ENCODE results near the gene GLO1.

GLO1 gene

DNA sequence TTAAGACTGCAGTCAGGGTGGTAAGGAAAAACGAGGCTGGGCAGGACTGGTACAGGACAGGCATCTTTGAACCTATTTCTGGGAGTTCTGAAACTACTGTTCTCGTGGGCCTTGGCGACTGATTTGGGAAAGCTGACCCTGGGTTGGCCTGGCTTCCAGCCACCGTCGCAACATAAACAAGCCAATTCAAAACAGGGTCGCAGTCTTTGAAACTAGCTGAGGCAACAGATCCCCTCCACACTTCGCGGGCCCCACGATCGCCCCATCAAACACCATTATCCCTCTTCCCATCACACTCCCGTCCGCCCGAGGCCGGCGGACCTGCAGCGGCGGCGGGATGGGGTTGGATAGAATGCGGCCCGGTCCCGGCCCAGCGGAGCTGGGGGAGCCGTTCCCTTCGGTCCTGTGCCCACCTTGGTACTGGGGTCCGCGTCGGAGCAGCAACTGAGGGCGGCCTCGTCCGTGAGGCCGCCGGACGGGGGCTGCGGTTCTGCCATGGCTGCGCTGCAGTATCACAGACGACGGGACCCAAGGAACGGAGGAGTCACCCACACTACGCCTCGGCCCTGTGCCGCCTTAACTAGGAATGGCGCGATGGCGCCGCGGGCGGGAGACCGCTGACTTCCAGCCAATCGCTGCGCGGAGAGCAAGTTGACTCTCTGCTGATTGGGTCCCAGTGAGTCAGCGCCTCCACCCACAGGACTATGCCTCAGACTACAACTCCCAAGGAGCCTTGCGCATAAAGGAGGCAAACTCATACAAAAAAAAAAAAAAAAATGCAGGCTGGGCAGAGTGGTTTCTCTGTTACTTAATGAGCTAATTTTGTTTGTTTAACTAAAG, at the start of gene GLO1:
Gene GLO1, minus strand, starts transcription at position 588 of the 840 bp plus-strand sequence. Its CDS starts 91 bp downstream, at position 497.
- peak; percentile 96 for DNase-seq
- in situ Hi-C loops (cut with HindIII; ENCODE audit: low pct_ligation_motif_present, low pct_unique_long_range_greater_than_20kb, low sequenced_read_pairs): no loop called here

DNA sequence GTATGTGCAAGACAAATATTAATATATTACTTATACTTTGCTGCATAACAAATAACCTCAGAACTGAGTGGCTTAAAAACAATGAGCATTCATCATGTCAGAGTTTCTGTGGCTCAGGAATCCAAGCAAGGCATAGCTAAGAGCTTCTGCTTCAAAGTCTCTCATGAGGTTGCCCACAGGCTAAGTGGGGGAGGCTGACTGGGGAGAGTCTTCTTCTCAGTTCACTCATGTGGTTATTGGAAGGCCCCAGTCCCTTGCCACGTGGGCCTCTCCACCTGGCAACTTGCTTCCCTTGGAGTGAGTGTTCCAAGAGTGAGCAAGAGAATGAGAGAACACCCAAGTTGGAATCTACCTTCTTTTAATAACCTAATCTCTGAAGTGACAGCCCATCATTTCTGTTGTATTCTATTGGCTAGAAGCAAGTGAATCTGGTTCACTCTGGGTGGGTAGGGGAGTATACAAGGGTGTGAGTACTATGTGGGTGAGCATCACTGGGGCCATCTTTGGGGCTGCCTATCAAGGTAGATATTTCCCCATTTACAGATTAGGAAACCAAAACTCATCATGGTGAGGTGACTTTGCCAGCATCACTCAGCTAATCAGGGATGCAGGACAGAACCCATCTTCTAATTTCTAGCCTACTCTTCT, 48.1 kb upstream of the GLO1 start:
- in situ Hi-C loops (cut with HindIII; ENCODE audit: low pct_ligation_motif_present, low pct_unique_long_range_greater_than_20kb, low sequenced_read_pairs): no loop called here
- DNase-seq: no peak

DNA sequence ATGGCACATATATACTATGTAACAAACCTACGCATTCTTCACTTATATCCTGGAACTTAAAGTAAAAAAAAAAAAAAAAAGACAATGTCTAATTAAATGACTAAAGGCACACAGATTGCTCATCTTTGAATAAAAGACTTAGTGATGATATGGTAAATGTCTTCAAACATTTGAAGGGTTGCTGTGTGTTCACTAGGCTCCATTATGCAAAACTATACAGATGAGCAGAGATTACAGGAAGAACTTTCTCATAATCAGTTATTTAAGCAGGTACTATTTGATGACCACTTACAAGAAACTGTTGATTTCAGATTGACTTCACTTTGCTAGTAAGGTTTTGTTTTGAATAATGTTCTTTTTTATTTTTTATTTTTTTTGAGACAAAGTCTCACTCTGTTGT, 46.5 kb upstream of the GLO1 start:
- no peak for DNase-seq
- in situ Hi-C loops (cut with HindIII; ENCODE audit: low pct_ligation_motif_present, low pct_unique_long_range_greater_than_20kb, low sequenced_read_pairs): no loop called here

DNA sequence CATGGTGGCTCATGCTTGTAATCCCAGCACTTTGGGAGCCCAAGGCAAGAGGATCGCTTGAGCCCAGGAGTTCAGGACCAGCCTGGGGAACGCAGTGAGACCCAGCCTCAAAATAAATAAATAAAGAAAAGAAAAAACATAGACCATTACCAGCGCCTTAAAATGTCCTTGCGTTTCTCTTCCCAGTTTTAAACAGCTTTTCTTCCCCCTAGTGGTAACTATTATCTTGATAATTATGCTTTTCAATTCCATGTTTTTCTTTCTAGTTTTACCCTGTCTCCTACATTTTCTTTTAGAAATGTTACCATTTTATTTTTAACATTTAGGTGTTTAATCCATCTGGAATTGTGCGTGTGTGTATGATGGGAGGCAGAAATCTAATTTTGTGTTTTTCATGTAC, 36.6 kb upstream of the GLO1 start:
- DNase-seq: peak; percentile 7
- in situ Hi-C loops (cut with HindIII; ENCODE audit: low pct_ligation_motif_present, low pct_unique_long_range_greater_than_20kb, low sequenced_read_pairs): no loop called here

- in situ Hi-C loops (cut with HindIII; ENCODE audit: low pct_ligation_motif_present, low pct_unique_long_range_greater_than_20kb, low sequenced_read_pairs): no loop called here
- DNase-seq: no peak
These were observed 35.3 kb upstream of the GLO1 start for GRCh38 chr6:38738261-38738660.

- no peak for DNase-seq
- in situ Hi-C loops (cut with HindIII; ENCODE audit: low pct_ligation_motif_present, low pct_unique_long_range_greater_than_20kb, low sequenced_read_pairs): no loop called here
These were observed 34.0 kb upstream of the GLO1 start for GRCh38 chr6:38736951-38737350.

DNA sequence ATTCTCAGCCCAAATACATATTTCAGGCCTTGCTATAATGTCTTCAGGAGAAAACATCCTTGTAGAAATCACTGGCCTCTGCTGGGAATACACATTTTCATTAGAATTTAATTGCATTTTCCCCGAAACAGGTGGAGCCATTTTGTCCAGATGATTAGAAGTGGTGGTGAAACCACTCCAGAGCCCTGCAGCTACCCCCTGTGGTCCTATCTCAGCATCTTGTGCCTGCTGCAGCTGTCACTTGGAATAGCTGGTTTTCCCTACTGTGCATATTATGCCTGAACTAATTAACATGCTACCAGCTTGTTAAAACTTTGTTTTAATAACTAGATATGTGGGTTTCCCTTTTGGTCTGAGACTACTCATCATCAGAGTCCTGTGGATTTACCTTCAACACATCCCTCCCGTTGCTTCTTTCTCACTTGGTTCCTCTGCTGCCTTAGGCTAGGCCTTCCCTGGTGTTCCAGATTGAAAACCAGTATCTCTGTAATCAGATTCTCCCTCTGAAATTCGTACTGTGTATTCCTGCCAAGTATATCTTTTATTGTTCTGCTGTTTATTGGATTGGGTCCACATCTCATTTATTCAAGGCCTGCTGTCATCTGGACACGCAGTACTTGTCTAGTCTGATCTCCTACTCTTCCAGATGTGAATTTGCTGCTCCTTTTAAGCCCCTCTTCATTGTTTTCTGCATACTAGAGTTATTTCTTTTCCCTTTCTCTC, 27.4 kb upstream of the GLO1 start:
- DNase-seq: no peak
- in situ Hi-C loops (cut with HindIII; ENCODE audit: low pct_ligation_motif_present, low pct_unique_long_range_greater_than_20kb, low sequenced_read_pairs): no loop called here

GRCh38 chr6:38728203-38728602, 25.3 kb upstream of the GLO1 start:
- in situ Hi-C loops (cut with HindIII; ENCODE audit: low pct_ligation_motif_present, low pct_unique_long_range_greater_than_20kb, low sequenced_read_pairs): no loop called here
- no peak for DNase-seq

- DNase-seq: no peak
- in situ Hi-C loops (cut with HindIII; ENCODE audit: low pct_ligation_motif_present, low pct_unique_long_range_greater_than_20kb, low sequenced_read_pairs): no loop called here
These were observed 22.7 kb upstream of the GLO1 start for GRCh38 chr6:38725414-38726183.

- no peak for DNase-seq
- in situ Hi-C loops (cut with HindIII; ENCODE audit: low pct_ligation_motif_present, low pct_unique_long_range_greater_than_20kb, low sequenced_read_pairs): no loop called here
These were observed 21.4 kb upstream of the GLO1 start for GRCh38 chr6:38724343-38724742.

DNA sequence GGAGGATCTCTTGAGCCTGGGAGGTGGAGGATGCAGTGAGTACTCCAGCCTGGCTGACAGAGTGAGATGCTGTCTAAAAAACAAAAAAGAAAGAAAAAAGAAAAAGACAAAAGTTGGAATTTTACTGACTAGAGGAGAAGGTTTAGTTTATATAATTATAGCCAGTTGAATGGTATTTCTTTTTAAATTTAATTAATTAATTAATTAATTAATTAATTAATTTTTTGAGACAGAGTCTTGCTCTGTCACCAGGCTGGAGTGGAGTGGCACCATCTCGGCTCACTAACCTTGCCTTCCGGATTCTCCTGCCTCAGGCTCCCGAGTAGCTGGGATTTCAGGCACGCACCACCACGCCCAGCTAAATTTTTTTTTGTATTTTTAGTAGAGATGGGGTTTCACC, 20.8 kb upstream of the GLO1 start:
- DNase-seq: no peak
- in situ Hi-C loops (cut with HindIII; ENCODE audit: low pct_ligation_motif_present, low pct_unique_long_range_greater_than_20kb, low sequenced_read_pairs): no loop called here

- DNase-seq: no peak
- in situ Hi-C loops (cut with HindIII; ENCODE audit: low pct_ligation_motif_present, low pct_unique_long_range_greater_than_20kb, low sequenced_read_pairs): no loop called here
These were observed 19.9 kb upstream of the GLO1 start for GRCh38 chr6:38722727-38723334.

- in situ Hi-C loops (cut with HindIII; ENCODE audit: low pct_ligation_motif_present, low pct_unique_long_range_greater_than_20kb, low sequenced_read_pairs): no loop called here
- no peak for DNase-seq
These were observed 19.1 kb upstream of the GLO1 start for GRCh38 chr6:38722038-38722437.

DNA sequence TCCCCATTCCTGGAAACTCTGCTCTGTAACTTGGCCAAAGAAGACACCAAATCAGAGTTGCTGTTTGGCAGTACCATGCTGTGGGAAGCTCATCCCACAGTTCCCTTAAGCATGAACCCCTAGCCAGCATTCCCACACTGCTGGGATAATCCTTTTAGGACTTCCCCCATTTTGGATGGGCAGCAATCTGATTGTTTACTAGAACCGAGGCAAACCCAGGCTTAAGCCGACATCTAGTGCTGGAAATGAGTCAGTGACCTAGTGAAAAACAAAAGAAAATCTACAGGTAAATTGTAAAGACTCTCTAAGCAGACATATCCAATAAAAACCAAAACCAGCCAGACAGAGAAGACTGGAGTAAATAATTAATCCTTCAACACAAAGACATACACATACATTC, 17.4 kb upstream of the GLO1 start:
- in situ Hi-C loops (cut with HindIII; ENCODE audit: low pct_ligation_motif_present, low pct_unique_long_range_greater_than_20kb, low sequenced_read_pairs): no loop called here
- DNase-seq: no peak

DNA sequence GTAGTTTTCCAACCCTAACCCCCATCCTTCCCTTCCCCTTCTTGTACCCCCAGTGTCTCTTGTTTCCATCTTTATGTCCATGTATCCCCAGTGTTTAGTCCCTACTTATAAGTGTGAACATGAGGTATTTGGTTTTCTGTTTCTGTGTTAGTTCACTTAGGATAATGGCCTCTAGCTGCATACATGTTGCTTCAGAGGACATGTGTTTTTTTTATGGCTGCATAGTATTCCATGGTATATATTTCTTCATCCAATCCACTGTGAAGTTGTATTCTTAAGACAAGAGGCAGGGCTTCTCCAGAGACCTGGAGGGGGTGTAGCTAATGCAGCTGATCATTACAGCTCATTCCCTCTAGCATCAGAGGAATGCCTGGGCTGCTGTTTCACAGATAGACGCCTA, 16.4 kb upstream of the GLO1 start:
- no peak for DNase-seq
- in situ Hi-C loops (cut with HindIII; ENCODE audit: low pct_ligation_motif_present, low pct_unique_long_range_greater_than_20kb, low sequenced_read_pairs): no loop called here

GRCh38 chr6:38716825-38717224, 13.9 kb upstream of the GLO1 start:
- DNase-seq: no peak
- in situ Hi-C loops (cut with HindIII; ENCODE audit: low pct_ligation_motif_present, low pct_unique_long_range_greater_than_20kb, low sequenced_read_pairs): no loop called here

GRCh38 chr6:38715016-38715689, 12.2 kb upstream of the GLO1 start, which contains the start of gene DNAH8:
Gene DNAH8, plus strand, starts transcription at chr6:38715311. Its CDS starts 7,499 bp downstream, at chr6:38722810.
- in situ Hi-C loops (cut with HindIII; ENCODE audit: low pct_ligation_motif_present, low pct_unique_long_range_greater_than_20kb, low sequenced_read_pairs): no loop called here
- no peak for DNase-seq

All from ACHN (cell line).